GM12872 (cell line): ENCODE results near the gene NDUFAF8.

Experiments
- CTCF ChIP-seq: IDR thresholded peaks from 3 replicates; pipeline ENCODE4 v1.5.1; 2011; ENCODE audit warnings: low read depth, mild to moderate bottlenecking, low read length, moderate library complexity; ENCODE audit not compliant: insufficient read depth

NDUFAF8 gene

GRCh38 chr17:81244358-81245023 lies 5.4 kb downstream of the NDUFAF8 start:
- TF ChIP-seq CTCF, result no peak

GRCh38 chr17:81245024-81245664 lies 6.0 kb downstream of the NDUFAF8 start:
- no peak for TF ChIP-seq CTCF

- TF ChIP-seq CTCF, result no peak
Observed at GRCh38 chr17:81245665-81246342, 6.7 kb downstream of the NDUFAF8 start.

GRCh38 chr17:81246343-81246670 lies 7.2 kb downstream of the NDUFAF8 start:
- no peak for TF ChIP-seq CTCF

- no peak for TF ChIP-seq CTCF
Observed at GRCh38 chr17:81246679-81247338, 7.7 kb downstream of the NDUFAF8 start.

GRCh38 chr17:81247339-81247990 lies 8.3 kb downstream of the NDUFAF8 start:
- no peak for TF ChIP-seq CTCF

GRCh38 chr17:81248649-81249048 lies 9.5 kb downstream of the NDUFAF8 start:
- no peak for TF ChIP-seq CTCF
